Iris pigment epithelial cell (primary cell): ENCODE measurements around the gene IWS1.
"Not testable (repeated sequence)": the region's sequence is repeated elsewhere in the genome, so short reads cannot be mapped to it uniquely, and the experiment has no call there.

Experiments used
- DNase-seq: peaks from one replicate; pipeline ENCODE4 v3.0.0-alpha.2; 2011; ENCODE audit warnings: low read depth

IWS1 gene

DNA sequence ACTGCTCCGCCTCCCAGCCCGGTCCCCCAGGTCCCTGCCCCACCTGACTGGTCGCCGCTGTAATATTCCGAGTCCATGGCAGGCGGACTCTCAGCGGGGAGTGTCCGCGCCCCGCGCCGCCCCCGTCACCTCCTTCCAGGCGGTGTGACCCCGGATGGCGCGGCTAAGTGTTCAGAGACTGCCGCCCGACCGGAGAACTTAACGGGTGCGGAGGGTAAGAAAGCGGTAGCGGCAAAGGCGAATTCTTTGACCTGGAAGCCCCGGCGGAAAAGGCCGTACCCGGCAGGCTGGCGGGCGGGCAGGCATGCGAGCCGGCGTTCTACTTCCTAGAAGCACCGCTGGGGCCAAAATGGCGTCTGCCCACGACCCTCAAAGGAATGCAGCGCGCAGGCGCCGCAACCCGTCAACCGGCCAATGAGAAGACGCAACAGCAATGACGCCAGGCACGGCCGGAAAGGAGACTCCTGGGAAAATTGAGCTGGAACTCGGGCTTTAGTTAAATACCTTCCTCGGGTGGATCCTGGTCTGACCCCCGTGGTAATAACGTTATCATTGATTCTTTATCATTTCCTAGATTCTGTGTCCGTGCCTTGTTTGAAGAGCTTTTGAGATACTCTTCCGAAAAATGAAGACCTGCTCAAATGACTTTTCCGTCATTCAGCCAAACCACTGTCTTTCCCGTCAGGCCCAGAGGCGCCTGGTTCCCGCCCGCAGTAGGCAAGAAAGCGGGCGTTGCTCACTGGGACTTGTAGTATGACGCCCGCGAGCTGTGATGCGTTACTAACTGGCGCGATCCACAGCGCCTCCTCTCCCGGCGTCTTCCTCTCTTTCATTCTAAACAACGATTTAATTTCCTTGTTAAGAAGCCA lies at the start of gene IWS1:
IWS1 (minus strand) TSS at position 358 of the 869 bp plus-strand sequence; CDS start at position 77, 281 bp downstream.
- peak; percentile 97 for DNase-seq

DNA sequence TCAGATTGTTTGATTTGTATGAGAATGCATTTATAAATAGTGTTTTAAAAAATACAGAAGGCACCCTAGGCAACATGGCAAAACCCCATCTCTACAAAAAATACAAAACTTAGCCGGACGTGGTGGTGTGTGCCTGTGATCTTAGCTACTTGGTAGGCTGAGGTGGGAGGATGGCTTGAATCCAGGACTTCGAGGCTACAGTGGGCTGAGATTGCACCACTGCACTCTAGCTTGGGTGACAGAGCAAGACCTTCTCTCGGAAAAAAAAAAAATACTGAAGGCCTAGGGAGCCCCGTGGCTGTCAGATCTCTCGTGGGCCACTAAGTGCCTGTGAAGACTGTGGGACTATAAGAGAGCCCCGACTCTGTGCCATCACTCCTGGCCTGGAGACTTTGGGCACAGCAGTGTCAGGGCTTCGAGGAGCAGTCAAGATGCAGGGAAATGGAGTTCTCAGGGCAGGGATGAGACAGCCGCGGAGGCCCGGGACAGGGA lies 49.7 kb upstream of the IWS1 start:
- DNase-seq, result no peak

DNA sequence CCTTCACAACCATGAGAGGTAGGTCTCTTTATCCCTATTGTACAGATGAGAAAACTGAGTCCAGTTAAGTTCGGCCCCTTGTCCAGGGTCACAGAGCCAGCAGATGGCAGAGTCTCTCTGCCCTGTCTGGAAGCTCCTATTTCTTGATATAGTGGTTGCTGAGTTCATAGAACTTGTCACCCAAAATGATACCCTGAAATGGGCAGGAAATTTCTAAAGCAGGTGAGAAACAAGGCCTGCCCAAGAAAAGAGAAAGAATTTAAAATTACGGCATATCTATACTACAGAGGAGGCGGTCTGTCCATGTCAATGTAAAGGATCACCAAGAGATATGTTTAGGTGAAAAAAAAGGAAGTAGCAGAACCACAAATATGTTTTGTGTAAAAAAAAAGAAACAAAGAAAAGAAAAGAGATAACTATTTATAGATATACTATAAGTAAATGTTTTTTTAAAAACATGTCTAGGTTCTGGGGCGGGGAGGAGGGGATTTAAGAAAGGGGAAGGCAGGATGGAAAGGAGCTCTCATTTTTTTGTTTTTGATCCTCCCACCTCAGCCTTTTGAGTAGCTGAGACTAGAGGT lies 49.0 kb upstream of the IWS1 start:
- no peak for DNase-seq

DNA sequence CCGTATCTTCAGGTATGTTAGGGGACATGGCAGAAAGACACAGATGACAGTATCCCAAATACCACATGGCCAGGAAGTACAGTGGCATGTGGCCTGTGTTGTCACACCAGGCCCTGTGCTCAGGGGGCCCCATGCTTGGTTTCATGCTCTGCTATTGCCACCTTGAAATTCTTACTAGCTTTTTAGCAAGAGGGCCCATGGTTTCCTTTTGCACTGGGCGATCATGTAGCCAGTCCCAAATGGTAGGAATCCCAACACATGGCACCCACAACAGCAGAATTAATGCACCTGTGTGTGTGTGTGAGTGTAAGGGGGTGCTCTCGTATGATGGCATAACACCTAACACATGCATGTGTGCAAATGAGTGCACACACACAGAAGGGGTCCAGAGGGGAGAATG lies 48.4 kb upstream of the IWS1 start:
- no peak for DNase-seq

DNA sequence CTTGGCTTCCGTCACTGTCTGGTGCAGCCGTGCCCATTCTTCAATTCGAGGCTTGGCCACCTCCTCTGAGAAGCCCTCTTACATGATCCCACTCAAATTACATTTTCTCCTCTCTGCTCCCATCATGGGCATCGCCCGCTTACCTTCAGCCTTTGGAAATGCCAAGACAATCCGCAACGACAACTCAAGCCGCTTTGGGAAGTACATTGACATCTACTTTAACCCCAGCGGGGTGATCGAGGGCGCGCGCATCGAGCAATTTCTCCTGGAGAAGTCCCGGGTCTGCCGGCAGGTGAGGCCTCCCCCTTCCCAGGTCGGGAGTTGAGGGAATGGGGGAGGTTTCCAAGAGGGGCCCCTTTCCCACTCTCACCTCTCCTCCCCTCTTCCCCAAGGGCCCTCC lies 47.5 kb upstream of the IWS1 start:
- no peak for DNase-seq

DNA sequence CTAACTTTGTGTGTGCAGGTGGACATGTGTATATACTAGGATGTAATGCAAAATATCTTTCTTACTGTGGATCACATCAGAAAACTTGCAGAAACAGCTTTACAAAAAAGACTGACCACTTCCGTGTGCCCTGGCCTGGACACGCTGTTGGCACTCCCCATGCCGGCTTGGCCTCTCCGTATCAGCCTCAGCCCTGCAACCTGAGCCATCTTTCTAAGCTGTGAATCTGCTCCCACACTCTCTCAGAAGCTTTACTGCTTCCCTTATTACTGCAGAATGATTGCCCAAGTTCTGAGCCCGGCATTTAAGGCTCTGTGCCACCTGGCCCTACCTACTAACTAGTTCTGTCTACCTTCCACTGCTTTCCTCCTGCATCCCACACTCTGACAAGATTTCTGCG lies 47.0 kb upstream of the IWS1 start:
- DNase-seq, result no peak

DNA sequence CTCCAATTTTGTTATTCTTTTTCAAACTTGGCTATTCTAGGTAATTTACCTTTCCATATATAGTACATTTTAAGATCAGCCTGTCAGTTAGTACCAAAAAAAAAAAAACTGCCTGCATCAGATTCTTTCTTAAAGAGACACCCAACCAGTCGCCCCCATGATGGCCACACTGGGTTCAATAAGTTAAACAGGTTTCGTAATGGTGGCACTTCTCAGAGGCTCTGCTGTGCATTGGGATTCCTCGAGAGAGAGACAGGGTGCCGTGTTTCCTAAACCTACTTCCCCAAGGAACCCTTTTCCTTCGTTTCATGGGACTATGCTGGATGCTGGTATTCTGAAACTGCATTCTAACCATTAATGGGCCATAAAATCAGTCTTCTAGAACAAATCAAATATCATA lies 46.6 kb upstream of the IWS1 start:
- no peak for DNase-seq

DNA sequence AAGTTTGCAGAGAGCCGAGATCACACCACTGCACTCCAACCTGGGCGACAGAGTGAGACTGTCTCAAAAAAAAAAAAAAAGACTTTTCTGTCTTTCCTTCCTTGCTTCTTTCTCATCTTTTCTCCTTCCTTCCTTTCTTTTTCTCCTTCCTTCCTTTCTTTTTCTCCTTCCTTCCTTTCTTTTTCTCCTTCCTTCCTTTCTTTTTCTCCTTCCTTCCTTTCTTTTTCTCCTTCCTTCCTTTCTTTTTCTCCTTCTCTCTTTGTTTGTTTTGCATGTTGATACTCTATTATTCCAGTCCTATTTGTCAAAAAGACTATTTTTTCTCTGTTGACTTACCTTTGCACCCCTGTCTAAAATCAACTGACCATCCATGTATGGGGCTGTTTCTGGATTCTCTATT lies 46.1 kb upstream of the IWS1 start:
- not testable (repeated sequence) for DNase-seq

DNA sequence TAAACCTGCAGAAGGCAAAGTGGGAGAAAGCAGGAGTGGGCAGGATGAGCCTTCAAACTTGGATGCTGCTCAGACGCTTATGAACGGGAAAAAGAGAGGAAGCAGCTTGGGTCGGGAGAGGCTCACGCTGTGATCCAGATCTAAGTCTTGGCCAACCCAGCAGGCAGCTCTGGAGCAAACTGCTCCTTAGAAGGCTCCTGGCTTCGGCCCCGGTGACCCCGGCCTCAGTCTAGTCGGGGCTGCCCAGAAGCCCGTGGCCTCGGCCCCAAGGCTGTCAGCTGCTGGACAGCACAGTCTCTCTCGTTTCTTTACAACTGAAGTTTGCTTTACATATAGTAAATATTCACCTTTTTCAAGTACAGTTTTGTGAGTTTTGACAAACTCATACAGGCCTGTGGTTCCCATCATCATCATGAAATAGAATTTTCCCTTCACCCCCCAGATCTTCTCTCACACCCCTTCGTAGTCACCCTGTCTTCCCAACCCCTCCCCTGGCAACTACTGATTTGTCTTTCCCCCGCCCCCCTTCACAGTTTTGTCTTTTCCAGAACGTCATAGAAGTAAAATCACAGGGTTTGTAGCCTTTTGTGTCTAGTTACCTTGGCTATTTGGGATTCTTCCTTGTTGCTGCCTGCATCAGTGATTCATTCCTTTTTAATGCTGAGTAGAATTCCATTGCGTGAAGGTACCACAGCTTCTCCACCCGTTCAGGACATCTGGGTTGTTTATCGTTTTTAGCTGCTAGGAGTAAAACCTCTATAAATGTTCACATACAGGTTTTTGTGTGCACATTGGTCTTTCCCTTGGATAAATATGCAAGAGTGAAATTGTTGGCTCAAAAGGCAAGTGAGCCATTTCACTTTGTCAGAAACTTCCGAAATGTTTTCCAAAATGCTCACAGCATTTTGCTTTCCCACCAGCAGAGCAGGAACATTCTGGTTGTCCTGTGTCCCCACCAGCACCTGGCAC lies 44.3 kb upstream of the IWS1 start:
- no peak for DNase-seq

DNA sequence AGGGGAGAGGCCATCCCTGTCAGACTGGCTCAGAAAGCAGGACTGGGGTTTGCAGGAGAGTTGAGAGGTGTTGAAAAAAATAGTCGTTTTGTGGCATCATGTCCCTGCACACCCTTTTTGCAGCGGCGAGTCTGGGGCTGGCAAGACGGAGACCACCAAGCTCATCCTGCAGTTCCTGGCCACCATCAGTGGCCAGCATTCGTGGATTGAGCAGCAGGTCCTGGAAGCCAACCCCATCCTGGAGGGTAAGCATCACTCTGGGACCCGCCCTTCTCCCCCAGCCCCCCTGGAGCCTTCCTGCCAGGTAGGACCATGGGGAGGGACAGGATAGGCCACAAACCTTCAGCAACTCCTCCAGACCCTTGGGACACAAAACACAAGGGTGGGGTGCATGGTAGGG lies 43.4 kb upstream of the IWS1 start:
- DNase-seq, result no peak

DNA sequence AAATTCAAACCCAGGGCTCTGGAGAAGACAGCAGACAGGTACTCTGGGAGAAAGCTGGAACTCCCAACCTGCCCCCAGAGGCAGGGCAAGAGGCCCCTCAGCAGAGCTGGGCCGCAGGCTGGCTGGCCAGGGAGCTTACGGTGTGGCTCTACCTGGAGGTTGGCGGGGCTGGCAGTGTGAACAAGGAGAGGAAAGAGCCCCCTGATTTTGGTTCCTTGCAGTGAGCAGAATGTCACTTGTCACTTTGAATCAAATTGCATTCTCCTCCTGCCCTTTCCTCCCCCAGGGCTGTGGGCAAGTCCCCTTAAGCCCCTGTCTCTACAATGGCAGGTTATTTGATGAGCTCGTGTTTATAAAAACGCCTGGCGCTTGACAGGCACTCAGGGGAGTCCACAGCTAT lies 41.8 kb upstream of the IWS1 start:
- no peak for DNase-seq

DNA sequence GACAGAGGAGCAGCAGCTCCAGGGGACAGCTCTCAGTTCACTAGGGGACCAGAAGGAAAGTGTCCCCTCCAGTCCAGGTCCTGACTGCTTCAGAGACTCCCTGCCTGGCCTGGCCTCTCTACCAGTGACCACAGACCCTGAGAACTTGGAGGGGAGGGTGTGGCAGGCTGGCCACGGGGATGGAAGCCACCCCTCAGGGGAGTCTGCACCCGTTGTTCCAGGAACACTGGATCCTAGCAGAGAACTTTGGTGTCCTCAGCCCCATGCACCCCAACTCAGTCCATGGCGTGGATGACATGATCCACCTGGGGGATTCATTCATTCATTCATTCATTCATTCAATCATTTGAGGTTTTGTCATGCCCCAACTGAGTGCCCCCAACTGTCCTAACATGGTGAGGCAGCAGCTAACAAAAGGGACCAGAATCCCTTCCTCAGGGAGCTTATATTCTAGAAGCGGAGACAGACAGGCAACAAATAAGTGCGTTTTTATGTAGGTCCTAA lies 41.1 kb upstream of the IWS1 start:
- DNase-seq, result no peak

DNA sequence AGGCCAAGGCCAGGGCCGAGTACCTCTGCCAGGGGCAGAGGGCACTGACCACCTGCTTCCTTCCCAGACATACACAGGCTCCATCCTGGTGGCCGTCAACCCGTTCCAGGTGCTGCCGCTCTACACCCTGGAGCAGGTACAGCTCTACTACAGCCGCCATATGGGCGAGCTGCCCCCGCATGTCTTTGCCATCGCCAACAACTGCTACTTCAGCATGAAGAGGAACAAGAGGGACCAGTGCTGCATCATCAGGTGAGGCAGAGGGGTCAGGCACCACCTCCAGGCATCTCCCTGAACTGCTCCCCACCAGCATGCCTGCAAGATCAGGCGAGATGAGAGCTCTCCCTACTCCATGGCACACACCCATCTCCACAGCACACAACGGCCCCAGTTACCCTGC lies 40.3 kb upstream of the IWS1 start:
- DNase-seq, result no peak

DNA sequence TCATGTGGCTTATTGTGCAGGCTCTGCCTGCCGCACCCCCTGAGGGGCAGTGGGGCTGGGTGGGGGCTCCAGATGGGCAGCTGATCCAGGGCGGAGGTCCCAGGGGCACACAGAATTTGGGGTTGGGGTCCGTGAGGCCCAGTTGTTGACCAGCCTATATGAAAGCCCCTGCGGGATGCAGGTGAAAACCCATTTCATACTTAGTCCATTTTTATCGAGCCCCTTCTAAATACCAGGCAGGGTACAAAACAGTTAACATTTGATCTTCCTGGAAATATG lies 39.8 kb upstream of the IWS1 start:
- no peak for DNase-seq

DNA sequence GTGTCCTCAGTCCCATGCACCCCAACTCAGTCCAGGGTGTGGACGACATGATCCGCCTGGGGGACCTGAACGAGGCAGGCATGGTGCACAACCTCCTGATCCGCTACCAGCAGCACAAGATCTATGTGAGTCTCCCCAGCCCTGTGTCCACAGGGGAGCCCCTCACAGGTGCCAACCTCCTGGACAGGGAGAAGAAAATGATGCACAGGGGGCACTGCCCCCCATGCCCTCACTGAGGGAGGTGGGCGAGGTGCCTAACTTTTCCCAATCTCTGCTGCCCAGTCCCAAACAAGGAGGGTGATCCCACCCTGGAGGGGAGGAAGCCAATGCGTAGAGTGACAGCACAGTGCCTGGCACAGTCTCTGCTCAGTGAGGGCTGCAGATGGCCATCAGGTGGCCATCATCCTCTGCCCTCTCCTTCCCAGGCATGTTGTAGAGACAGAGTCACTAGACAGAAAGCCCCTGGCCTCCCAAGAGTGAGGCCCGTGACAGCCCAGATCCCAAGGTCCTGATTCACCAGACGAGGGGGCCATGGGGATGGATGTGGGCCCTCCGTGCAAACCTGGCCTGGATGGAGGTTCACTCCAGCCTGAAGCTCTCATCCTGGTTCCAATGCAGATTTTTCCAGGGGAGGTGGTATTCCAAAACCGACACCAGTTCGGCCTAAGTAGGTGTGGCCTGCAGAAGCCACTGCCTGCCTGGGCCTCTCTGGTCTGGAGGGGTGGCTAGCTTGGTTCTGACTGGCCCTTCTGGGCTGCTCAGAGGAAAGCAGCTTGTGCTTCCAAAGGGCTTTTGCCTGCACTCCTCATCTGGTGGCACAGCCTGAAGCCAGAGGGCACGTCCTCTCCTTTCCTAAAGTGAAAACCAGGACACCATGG lies 39.2 kb upstream of the IWS1 start:
- no peak for DNase-seq

DNA sequence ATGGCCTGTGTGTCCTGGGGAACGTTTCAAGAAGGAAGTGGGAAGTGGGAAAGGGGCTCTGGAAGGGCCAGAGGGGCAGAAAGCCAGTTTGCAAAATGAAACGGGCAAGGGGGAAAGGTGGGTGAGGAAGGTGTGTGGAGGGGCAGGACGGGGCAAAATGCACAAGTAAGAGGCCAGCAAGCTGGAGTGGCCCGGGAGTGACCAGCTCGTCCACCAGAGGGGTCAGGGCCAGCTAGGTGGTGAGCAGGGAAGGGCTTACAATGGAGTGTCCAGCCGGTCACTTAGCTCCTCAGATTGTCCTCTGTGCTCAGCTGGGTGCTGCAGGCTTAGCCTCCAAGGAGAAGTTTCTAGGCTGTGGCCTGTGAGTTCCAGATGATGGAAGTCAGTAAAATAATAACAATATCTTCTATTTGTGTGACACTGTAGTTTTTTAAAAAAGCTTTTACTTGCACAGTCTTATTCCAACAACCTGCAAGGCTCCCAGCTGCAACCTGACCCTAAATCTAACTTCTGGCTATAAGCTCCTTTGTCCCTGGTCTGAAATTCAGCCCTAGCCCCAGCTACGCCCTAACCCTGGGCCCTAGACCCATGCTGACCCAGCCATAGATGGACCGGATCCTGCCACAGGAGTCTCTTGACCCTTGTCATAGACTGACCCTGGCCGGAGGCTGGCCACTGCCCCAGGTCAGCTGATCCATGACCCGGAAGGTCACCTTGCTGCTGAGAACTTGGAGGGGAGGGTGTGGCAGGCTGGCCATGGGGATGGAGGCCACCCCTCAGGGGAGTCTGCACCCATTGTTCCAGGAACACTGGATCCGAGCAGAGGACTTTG lies 38.4 kb upstream of the IWS1 start:
- DNase-seq, result no peak

DNA sequence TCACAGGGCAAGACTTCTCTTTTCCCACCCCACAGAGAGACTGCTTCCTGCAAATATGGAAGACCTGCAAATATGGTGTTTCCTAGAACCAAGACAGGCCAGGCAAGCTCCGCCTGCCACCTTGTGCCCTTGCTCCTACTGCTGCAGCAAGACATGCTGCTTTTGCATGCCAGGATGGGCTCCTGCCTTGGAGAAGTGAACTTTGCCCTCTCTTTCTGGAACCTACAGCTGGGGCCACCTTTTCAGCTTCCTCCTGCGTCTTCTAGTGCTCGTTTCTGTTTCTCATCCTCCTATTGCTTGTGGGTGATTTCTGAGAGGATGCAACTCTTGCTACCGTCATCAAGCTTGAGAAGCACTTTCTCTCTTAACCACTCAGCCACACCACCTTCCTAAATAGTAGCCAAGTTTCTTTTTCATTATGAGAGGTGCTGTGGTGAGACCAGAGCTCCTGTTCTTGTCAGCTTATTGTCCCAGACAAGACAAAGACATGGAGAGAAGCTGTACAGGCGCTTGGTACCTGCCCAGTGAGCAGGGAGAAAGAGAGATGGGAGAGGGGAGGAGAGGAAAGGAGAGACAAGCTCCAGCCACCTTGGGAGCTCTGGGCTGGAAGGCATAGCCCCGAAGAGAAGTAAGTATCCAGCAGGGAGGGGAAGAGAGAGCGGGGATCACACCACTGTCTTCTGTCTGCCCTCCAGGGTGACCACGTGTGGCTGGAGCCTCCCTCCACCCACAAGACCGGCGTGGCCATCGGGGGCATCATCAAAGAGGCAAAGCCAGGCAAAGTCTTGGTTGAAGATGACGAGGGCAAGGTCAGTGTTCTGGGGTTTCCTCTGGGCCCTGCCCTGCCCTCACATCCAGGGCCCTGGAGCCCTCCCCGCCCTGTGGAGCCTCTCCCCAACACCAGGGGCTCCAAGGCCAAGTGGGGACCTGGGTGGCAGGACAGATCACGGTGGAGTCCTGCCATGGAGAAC lies 37.5 kb upstream of the IWS1 start:
- no peak for DNase-seq

DNA sequence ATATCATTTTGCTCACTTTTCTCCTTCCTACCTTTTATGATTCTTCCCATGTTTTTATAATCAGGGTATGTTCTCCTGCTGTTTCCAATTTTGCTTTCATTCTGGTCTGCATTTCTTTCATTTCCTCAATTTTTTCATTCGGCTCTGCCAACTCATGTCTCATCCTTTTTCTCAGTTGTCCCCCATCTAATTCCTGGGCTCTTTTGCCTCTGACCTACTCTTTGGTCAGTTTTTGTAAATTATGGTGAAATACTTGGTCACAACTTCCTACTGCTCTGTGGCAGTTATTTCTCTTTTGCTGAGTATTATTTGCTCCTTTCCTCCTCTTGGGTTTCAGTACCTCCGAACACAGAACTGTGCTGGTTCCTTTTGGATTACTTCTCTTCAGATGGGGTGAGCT lies 36.6 kb upstream of the IWS1 start:
- no peak for DNase-seq

DNA sequence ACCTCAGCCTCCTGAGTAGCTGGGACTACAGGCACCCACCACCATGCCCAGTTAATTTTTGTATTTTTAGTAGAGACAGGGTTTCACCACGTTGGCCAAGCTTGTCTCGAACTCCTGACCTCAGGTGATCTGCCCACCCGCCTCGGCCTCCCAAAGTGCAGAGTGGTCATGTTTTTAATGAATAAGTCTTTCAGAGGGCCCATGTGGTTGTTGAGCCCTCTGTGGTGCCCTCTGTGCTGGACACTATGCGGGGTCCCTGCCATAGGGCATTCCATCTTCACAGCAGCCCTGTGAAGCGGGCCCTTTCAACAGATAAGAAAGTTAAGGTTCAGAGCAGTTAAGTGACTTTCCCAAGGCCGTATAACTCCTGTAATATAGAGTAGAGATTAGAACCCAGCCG lies 35.1 kb upstream of the IWS1 start:
- DNase-seq, result no peak

DNA sequence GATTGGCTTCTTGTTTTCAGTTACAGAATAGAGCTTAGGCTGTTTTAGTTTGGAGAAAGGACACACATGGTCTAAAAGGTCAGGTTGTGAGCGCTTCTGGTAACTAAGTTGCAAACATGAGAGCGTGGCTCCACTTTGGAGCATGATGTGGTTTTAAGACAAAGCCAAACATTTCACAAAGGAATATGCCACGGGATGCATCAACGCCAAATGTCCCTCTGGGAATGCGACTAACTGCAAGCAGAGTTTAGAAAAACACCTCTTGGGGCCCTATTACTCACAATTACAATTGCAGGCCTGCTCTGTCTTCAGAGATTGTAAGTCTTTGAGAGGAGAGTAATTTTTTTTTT lies 34.6 kb upstream of the IWS1 start:
- DNase-seq, result no peak
